Measurements from ENCODE around the gene FILIP1. TPM values are rescaled to one million over a fixed set of nuclear protein-coding genes. Genes with fewer than 3 reads are reported as not detected.

Gene FILIP1
- total RNA-seq, 1 donor from 2014 or later: under 0.01 TPM

DNA sequence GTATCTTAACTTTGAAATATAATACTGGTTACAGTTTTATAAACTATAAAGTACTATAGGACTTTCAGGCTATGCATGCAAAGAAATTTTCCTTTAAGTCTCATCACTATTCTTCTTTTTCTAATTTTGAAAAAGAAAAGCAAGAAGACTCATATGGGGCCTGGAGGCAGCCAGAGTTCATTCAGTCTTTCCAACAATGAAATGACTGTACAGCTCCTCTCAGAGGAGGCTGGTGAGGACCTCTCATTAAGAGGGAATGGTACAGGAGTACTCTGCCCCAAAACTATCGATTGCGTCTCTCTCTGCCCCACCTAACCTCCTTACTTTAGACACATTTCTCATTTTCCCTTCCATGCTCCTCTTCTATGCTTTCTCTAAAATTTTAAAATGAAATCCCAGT is 66.3 kb downstream of the FILIP1 start:
- H3K4me3 ChIP-seq (ENCODE audit: low read depth, low read length): no peak overlapping the region
- DNase-seq (ENCODE audit: low read depth): no peak
- no peaks in the 10 kb centered on the region for H3K36me3 ChIP-seq (ENCODE audit: control insufficient read depth, insufficient read depth, low read length)
- no peak for FAIRE-seq
- TF ChIP-seq CTCF (IDR thresholded peaks at IDR 0.05; ENCODE audit: insufficient read depth, low read length, severe bottlenecking): no peak
- no peaks in the 10 kb centered on the region for H3K27me3 ChIP-seq (ENCODE audit: control insufficient read depth, insufficient read depth, low read length)

- DNase-seq (ENCODE audit: low read depth): peak; percentile 46
- Histone ChIP-seq H3K27me3 (ENCODE audit: control insufficient read depth, insufficient read depth, low read length) (no peaks in the 10 kb centered on the region), H3K36me3 (ENCODE audit: control insufficient read depth, insufficient read depth, low read length) (no peaks in the 10 kb centered on the region), H3K4me3 (ENCODE audit: low read depth, low read length) (no peak overlapping the region)
- FAIRE-seq: no peak
- no peak for TF ChIP-seq CTCF (IDR thresholded peaks at IDR 0.05; ENCODE audit: insufficient read depth, low read length, severe bottlenecking)
Observed at GRCh38 chr6:75424618-75425548, 68.7 kb downstream of the FILIP1 start.

DNA sequence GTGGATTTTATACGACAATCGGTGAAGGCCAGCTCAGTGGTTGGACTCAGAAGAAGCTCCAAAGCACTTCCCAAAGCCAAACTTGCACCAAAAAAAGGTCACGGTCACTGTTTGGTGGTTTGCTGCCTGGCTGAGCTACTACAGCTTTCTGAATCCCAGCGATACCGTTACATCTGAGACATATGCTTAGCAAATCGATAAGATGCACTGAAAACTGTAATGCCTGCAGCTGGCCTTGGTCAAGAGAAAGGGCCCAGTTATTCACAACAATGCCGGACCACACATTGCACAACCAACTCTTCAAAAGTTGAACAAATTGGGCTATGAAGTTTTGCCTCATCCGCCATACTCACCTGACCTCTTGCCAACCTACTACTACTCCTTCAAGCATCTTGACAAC is 70.2 kb downstream of the FILIP1 start:
- no peak overlapping the region for H3K4me3 ChIP-seq (ENCODE audit: low read depth, low read length)
- DNase-seq (ENCODE audit: low read depth): no peak
- no peaks in the 10 kb centered on the region for H3K27me3 ChIP-seq (ENCODE audit: control insufficient read depth, insufficient read depth, low read length)
- no peaks in the 10 kb centered on the region for H3K36me3 ChIP-seq (ENCODE audit: control insufficient read depth, insufficient read depth, low read length)
- TF ChIP-seq CTCF (IDR thresholded peaks at IDR 0.05; ENCODE audit: insufficient read depth, low read length, severe bottlenecking): no peak
- no peak for FAIRE-seq

DNA sequence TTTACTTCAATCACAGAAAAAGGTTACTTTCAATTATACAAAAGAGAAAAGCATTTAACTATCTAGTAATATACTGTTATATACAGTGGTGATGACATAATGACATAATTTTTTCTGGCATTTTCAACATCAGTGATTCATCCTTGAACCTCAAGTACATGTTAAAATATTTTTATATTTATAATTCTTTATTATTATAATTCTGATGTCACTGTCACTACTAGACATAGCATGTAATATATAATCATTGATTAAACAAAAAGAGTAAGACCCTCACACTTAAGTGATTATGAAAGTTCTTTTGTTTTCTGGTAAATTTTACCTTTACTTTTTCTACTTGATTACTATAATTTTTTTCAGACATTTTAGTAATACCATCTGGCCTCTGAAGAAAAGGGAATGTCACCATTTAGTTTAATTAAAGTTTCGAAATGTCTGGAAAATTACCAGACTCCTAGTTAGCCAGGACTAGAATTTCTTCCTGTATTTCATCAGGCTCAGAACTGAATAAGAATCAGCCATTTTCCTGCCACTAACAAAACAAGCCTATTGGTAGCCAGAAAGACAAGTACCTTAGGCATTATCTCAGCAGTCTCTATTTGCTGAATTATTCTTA is 71.5 kb downstream of the FILIP1 start:
- Histone ChIP-seq H3K36me3 (ENCODE audit: control insufficient read depth, insufficient read depth, low read length) (no peaks in the 10 kb centered on the region), H3K27me3 (ENCODE audit: control insufficient read depth, insufficient read depth, low read length) (no peaks in the 10 kb centered on the region), H3K4me3 (ENCODE audit: low read depth, low read length) (no peak overlapping the region)
- FAIRE-seq (no peak), DNase-seq (ENCODE audit: low read depth) (peak; percentile 51)
- no peak for TF ChIP-seq CTCF (IDR thresholded peaks at IDR 0.05; ENCODE audit: insufficient read depth, low read length, severe bottlenecking)

GRCh38 chr6:75421316-75422023 is 72.1 kb downstream of the FILIP1 start:
- no peak overlapping the region for H3K4me3 ChIP-seq (ENCODE audit: low read depth, low read length)
- TF ChIP-seq CTCF (IDR thresholded peaks at IDR 0.05; ENCODE audit: insufficient read depth, low read length, severe bottlenecking): no peak
- no peak for FAIRE-seq
- peak; percentile 52 for DNase-seq (ENCODE audit: low read depth)
- H3K27me3 ChIP-seq (ENCODE audit: control insufficient read depth, insufficient read depth, low read length): no peaks in the 10 kb centered on the region
- H3K36me3 ChIP-seq (ENCODE audit: control insufficient read depth, insufficient read depth, low read length): no peaks in the 10 kb centered on the region
